Measurements from ENCODE around the gene OR5K3. TPM values are rescaled to one million over a fixed set of nuclear protein-coding genes. Genes with fewer than 3 reads are reported as not detected.

The OR5K3 gene
- not detected in 2 replicates for total RNA-seq
- polyA plus RNA-seq: not detected in 2 replicates

GRCh38 chr3:98390366-98390765 lies at the start of gene OR5K3:
OR5K3 (plus strand) TSS chr3:98390666; CDS start chr3:98390666, 0 bp downstream.
- Histone ChIP-seq H3K36me3 (no peaks in the 10 kb centered on the region), H3K27me3 (no peaks in the 10 kb centered on the region), H3K27ac (no peak within 1 kb of the TSS), H3K4me3 (no peak within 1 kb of the TSS), H3K4me1 (ENCODE audit: low read depth) (no peaks in the 10 kb centered on the region), H3K9me3 (ENCODE audit: low read depth) (no peaks in the 10 kb centered on the region)
- no peak for TF ChIP-seq CTCF (IDR thresholded peaks at IDR 0.05; ENCODE audit: low read depth, low read length)
- no peak for DNase-seq (ENCODE audit: low read depth in 1 of 2, low spot score in 1 of 2)

GRCh38 chr3:98341758-98342157 lies 48.7 kb upstream of the OR5K3 start:
- H3K9me3 ChIP-seq (ENCODE audit: low read depth): no peaks in the 10 kb centered on the region
- peaks cover 5% of the 10 kb centered on the region for H3K4me1 ChIP-seq (ENCODE audit: low read depth)
- no peak for TF ChIP-seq CTCF (IDR thresholded peaks at IDR 0.05; ENCODE audit: low read depth, low read length)
- H3K36me3 ChIP-seq: no peaks in the 10 kb centered on the region
- H3K27ac ChIP-seq: no peak overlapping the region
- H3K27me3 ChIP-seq: no peaks in the 10 kb centered on the region
- no peak for DNase-seq (ENCODE audit: low read depth in 1 of 2, low spot score in 1 of 2)
- no peak overlapping the region for H3K4me3 ChIP-seq

- H3K27me3 ChIP-seq: no peaks in the 10 kb centered on the region
- H3K4me1 ChIP-seq (ENCODE audit: low read depth): peaks cover 5% of the 10 kb centered on the region
- H3K4me3 ChIP-seq: no peak overlapping the region
- peak; percentile 35 to 69 for DNase-seq (ENCODE audit: low read depth in 1 of 2, low spot score in 1 of 2)
- no peaks in the 10 kb centered on the region for H3K36me3 ChIP-seq
- no peaks in the 10 kb centered on the region for H3K9me3 ChIP-seq (ENCODE audit: low read depth)
- TF ChIP-seq CTCF (IDR thresholded peaks at IDR 0.05; ENCODE audit: low read depth, low read length): peak; percentile 59
- H3K27ac ChIP-seq: no peak overlapping the region
Measured at GRCh38 chr3:98343647-98344507, 46.6 kb upstream of the OR5K3 start.

- no peak overlapping the region for H3K27ac ChIP-seq
- no peak for DNase-seq (ENCODE audit: low read depth in 1 of 2, low spot score in 1 of 2)
- peaks cover 5% of the 10 kb centered on the region for H3K4me1 ChIP-seq (ENCODE audit: low read depth)
- no peaks in the 10 kb centered on the region for H3K36me3 ChIP-seq
- H3K9me3 ChIP-seq (ENCODE audit: low read depth): no peaks in the 10 kb centered on the region
- no peak overlapping the region for H3K4me3 ChIP-seq
- no peak for TF ChIP-seq CTCF (IDR thresholded peaks at IDR 0.05; ENCODE audit: low read depth, low read length)
- no peaks in the 10 kb centered on the region for H3K27me3 ChIP-seq
Measured at GRCh38 chr3:98350082-98350481, 40.4 kb upstream of the OR5K3 start.

GRCh38 chr3:98353554-98353953 lies 36.9 kb upstream of the OR5K3 start, which contains the start of gene OR5K4:
OR5K4 (plus strand) TSS chr3:98353854; CDS start chr3:98353854, 0 bp downstream.
- no peak within 1 kb of the TSS for H3K27ac ChIP-seq
- no peak within 1 kb of the TSS for H3K4me3 ChIP-seq
- no peaks in the 10 kb centered on the region for H3K9me3 ChIP-seq (ENCODE audit: low read depth)
- no peak for TF ChIP-seq CTCF (IDR thresholded peaks at IDR 0.05; ENCODE audit: low read depth, low read length)
- no peaks in the 10 kb centered on the region for H3K36me3 ChIP-seq
- DNase-seq (ENCODE audit: low read depth in 1 of 2, low spot score in 1 of 2): no peak
- no peaks in the 10 kb centered on the region for H3K27me3 ChIP-seq
- H3K4me1 ChIP-seq (ENCODE audit: low read depth): no peaks in the 10 kb centered on the region

Data from cardiac muscle cell (in vitro differentiated cells and primary cell).